GM13977 (cell line): ENCODE data around the gene SLC38A1.

Source experiments
- DNase-seq: peaks from one replicate; pipeline ENCODE4 v3.0.0; 2012; ENCODE audit warnings: low spot score
- CTCF ChIP-seq: IDR thresholded peaks from 2 replicates; pipeline ENCODE4 v1.5.1; 2012; ENCODE audit warnings: mild to moderate bottlenecking, control low read depth; ENCODE audit not compliant: insufficient read depth; ENCODE audit errors: extremely low read depth, missing control alignments
- in situ Hi-C: fragments of 300-500 bp; cut with MboI; formaldehyde crosslinking; loops from one replicate; pipeline ENCODE4 v1.12.0; 2022; ENCODE audit warnings: low sequenced_read_pairs, low pct_unique_long_range_greater_than_20kb, mixed read lengths, inconsistent platforms; ENCODE audit not compliant: unreplicated experiment

The SLC38A1 gene

GRCh38 chr12:46184798-46185595, 83.8 kb downstream of the SLC38A1 start:
- in situ Hi-C loops = no loop called here
- TF ChIP-seq CTCF = no peak
- DNase-seq = no peak

DNA sequence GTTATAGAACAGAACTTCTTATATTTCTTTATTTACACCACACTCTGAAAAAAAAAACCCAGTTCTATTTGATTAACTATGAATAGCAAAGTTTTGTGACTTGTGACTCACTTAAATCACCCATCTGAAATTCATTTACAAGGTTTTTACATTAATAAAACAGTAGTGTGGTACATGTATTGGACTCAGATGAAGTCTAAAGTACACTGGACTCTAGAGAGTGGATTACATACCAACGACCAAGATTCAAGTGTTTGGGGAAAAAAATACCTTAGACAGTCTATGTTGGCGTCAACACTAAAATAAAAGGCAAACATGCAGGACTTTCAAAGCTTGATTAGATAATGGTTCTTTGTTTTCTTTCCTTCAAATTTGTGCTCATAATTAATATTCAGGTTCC, 85.7 kb downstream of the SLC38A1 start:
- no peak for DNase-seq
- in situ Hi-C loops = no loop called here
- no peak for TF ChIP-seq CTCF

DNA sequence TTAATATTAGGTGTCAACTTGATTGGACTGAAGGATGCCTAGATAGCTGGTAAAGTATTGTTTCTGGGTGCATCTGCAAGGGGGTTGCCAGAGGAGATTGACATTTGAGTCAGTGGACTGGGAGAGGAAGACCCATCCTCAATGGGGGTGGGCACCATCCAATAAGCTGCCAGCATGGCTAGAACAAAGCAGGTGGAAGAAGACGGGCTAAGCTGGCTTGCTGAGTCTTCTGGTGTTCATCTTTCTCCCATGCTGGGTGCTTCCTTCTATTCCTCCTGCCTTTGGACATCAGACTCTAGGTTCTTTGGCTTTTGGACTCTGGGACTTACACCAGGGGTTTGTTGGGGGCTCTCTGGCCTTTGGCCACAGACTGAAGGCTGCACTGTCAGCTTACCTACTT, 87.4 kb downstream of the SLC38A1 start:
- in situ Hi-C loops = no loop called here
- DNase-seq = no peak
- no peak for TF ChIP-seq CTCF

DNA sequence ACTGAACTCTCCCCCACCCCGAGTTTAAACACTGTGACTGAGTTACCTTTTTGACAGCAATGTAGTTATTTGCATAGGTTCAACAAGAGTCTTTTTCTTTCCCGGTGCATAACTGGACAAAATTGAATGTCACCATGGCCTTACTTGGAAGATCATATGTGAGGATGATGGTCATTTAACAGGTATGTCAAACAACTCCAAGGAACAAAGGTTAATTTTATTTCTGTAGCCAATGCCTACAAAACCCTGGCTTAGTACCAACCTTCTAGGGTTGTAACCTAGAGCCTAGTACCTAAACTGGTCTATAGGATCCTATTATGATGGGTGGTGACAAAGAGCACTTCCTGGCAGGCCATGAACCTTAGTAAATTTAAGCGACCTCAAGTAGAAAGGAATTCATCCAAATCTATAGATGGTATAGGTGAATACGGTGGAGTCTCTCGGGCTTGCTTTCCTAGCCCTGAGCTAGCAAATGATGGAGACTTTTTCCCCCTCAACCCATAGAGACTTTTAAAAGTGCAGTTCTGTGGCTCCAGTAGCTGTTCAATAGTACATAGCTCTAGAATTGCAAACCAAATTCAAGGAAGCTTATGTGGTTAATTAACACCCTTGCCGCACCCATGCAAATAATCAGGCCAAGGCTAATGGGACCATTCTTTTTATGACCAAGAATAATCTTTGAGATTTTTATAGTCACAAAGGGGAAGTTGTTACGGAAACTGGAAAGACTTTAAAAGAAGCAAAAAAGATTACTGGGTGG, 89.0 kb downstream of the SLC38A1 start:
- DNase-seq = no peak
- no peak for TF ChIP-seq CTCF
- in situ Hi-C loops = no loop called here

- in situ Hi-C loops = no loop called here
- no peak for TF ChIP-seq CTCF
- no peak for DNase-seq
These were observed 90.8 kb downstream of the SLC38A1 start for GRCh38 chr12:46177837-46178608.

DNA sequence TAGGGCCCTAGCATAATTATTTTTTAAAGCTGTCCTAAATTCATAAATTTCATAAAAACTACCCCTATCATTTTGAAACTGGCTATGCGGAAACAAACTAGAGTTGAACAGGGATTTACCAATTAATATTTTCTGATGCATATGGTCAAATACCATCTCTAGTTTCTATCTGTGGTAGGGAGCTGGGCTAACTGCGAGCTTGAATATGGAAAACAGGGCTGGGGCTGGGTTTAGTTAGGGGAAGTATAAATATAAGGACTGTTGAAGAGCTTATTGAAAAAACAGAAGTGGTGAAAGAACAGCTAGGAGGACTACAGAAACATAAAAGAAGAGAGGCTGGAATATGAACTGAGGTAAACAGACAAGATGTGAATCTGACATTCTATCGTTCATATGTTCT, 91.8 kb downstream of the SLC38A1 start:
- in situ Hi-C loops = no loop called here
- no peak for TF ChIP-seq CTCF
- no peak for DNase-seq
